NOMO-1 treated with dmso at 0.1 percent for 144 hours (cell line): ENCODE data around the gene PRKCSH.
"Not testable (repeated sequence)": the region's sequence is repeated elsewhere in the genome, so short reads cannot be mapped to it uniquely, and the experiment has no call there.

Experiments used
- DNase-seq: peaks from one replicate; lab custom pipeline; 2025; ENCODE audit not compliant: unreplicated experiment; lab: John Stamatoyannopoulos, UW

Gene PRKCSH

DNA sequence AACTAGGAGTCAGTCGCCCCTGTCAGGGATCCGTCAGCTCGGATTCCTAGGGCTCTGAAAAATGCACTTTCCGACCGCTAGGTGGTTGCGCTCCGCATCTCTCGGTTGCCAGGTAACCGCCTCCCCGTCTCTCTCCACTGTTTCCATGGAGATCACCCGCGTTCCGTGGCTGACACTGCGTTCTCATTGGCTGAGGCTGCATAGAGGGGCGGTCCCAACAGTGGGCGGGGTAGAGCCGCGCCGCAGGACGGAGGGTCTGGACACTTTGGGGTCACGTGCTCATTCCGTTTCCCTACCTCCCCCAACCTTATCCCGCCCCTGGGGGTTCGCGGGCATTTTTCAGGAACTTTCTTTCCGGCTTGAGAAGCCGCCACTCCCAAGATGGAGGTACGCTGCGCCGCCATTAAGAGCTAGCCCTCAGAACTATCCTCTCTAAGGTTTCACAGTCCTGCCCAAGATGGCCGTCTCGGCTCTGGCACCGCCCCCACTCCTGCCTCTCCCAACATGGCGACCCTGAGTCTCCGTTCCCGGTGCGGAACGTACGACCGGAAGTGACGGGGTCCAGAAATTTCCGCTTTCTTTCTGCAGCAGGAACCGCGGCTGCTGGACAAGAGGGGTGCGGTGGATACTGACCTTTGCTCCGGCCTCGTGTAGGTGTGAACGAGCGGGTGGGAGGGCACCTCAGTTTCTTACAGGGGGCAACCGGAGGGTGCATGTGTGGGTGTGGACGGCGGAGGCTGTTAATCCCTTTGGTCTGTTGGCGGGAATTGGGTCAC, at the start of gene PRKCSH, which contains the start of gene ODAD3:
PRKCSH (plus strand) TSS at position 579 of the 776 bp plus-strand sequence. CDS start 483 bp downstream, outside the sequence.
ODAD3 (minus strand) TSS at position 65 of the 776 bp plus-strand sequence. CDS start 105 bp downstream, outside the sequence.
- DNase-seq, result peak; percentile 100

DNA sequence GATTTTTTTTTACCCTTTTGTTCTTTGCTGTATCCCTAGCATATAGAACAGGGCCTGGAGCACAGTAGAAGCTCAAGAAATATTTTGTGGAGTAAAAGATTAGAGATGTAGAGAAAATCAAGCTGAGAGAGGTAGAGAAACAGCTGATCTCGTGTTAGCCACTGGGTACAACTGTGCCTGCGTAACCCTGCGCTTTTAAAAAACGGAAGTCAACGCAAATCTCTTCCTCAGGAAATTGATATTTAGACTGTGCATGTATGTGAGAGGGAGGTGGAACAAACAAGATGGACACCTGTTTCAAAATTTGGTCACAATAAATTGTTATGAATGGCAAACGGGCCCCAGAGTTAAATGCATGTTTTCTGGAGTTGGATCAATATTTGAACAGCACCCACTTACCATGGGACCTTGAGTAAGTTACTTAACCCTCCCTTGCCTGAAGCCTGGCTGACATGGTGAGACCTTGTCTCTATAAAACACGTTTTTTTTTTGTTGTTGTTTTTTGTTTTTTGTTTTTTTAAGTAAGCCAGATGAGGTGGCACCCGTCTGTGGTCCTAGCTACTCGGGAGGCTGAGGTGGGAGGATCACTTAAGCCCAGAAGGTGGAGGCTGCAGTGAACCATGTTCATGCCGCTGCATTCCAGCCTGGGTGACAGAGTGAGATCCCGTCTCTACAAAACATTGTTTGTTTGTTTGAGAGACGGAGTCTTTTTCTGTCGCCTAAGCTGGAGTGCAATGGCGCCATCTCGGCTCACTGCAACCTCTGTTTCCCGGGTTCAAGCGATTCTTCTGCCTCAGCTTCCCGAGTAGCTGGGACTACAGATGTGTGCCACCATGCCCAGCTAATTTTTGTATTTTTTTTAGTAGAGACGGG, 48.0 kb upstream of the PRKCSH start:
- DNase-seq, result peak; percentile 70

GRCh38 chr19:11390359-11390758, 45.1 kb upstream of the PRKCSH start:
- no peak for DNase-seq

DNA sequence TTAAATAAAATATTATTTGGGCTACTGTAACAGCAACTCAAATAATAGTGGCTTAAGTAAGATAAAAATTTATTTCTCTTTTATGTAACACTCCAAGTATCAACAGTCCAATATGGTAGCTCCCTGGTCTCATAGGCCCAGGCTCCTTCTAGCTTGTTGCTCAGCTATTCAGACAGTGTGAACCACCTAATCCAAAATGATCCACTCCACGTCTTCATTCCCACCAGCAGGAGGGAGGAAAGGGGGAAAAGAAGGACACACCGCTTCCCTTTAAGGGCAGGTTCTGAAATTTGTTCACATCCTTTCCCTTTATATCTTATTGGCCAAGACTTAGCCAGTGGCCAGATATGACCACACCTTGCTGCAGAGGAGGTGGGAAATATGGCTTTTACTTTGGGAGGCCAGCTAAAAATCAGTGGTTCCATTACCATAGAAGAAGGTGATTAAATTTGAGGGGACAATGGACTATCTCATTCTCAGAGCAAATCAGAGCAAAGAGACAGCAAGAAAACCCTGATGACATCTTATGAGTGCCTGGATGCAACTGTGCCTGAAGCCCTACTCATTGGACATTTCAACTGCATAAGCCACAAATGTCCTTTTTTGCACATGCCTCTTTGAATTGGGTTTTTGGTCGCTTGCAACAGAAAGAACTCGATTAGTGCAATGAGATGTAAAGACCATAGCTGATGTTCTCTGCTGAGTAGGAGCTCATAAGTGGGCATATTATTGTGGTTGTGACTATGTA, 44.3 kb upstream of the PRKCSH start:
- DNase-seq, result no peak

GRCh38 chr19:11397089-11397610, 38.3 kb upstream of the PRKCSH start:
- no peak for DNase-seq

- no peak for DNase-seq
Measured at GRCh38 chr19:11399667-11400066, 35.8 kb upstream of the PRKCSH start.

GRCh38 chr19:11400798-11401197, 34.6 kb upstream of the PRKCSH start:
- no peak for DNase-seq

DNA sequence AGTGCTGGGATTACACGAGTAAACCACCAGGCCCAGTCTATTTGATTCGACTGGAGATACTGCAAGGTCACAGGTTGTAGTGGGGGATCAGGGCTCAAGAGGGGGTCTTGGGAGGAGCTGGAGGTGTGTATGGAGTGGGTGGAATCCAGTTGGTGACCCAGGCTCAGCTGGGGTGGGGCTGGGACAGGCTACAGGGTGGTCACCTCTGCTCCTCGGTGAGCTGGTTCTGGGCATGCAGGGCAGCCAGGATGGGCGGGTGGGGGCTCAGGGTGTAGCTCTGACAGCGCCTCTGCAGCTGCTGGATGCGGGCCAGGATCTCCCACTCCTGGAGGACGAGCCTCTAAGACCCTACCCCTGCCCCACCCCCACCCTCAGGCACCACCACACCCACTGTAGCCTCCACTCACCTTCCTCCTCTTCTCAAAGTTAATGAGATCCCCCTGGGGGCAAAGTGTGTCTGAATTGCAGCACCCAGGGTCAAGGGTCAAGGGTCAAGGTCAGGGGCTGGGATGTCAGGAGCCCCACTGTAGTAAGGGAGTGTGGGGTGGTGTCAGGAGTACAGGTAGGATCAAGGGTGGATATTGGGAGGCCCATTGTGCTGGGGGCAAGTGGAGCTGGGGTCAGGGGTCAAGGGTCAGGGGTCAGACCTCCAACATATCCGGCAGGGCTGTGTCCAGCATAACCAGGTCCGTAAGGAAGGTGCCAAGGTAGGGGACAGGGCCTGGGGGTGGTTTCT, 33.5 kb upstream of the PRKCSH start:
- DNase-seq, result no peak

GRCh38 chr19:11404588-11405222, 30.7 kb upstream of the PRKCSH start:
- DNase-seq, result no peak

DNA sequence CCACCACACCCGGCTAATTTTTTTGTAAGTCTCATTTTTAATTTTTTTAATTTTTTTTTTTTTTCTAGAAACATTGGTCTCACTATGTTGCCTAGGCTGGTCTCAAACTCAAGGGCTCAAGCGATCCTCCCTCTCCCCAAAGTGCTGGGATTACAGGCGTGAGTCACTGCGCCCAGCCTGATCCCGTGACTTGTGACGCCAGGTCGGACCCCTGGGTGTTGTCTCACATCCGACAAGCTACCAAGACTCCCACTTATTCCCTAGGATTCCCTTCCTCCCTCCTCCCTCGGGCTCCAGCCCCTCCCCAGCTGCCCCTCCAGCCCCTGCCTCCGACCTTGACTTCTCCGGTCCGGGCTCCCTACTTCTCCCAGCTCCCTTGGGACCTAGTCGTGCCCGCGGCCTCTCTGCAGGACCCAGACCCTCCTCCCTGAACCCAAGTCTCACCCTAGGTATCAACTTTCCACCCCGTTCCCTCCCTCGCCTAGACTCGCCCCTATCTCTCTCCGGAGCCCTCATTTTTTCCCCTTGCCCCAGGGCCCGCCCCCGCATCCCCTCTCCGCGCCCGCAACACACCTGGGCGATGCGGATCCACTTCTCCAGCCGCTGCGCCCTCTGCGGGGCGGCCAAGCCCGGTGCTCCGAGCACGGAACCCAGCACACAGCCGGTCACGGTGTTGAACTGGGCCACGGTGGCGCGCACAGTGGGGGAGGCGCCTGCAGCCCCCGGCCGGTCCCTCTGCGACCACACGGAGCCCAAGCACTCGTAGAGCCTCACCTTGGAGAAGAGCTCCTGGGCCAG, 29.4 kb upstream of the PRKCSH start:
- no peak for DNase-seq

DNA sequence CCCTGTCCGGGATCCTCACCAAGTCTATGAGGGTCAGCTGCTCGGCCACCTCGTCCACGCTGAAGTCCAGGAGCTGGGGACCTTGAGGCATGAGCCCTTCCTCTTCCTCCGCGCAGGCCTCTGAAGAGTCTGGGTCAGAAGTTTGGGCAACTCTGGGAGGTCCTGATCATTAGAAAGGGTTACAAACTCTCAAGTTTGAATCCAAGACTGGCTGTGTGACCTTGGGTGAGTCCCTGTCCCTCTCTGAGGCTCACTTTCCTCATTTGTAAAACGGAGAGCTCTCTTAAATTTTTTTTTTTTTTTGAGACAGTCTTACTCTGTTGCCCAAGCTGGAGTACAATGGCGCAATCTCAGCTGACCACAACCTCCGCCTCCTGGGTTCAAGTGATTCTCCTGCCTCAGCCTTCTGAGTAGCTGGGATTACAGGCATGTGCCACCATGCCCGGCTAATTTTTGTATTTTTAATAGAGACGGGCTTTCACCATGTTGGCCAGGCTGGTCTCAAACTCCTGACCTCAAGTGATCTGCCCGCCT, 28.7 kb upstream of the PRKCSH start:
- not testable (repeated sequence) for DNase-seq

- DNase-seq, result no peak
Measured at GRCh38 chr19:11408591-11408990, 26.8 kb upstream of the PRKCSH start.

DNA sequence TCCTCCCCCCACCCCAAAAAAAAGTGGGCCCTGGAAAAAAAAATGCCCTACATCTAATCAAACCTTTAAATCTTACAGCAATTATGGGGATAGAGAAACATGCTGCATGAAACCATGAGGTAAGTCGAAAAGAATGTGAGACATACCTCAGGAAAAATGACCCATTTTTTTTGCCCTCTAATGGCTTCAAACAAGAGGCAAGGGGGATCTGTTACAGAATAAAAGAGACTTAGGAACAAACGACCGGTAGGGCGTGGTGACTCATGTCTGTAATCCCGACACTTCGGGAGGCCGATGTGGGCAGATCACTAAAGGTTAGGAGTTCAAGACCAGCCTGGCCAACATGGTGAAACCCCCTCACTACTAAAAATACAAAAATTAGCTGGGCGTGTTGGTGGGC, 24.8 kb upstream of the PRKCSH start:
- DNase-seq, result no peak

GRCh38 chr19:11414544-11414943, 20.9 kb upstream of the PRKCSH start:
- no peak for DNase-seq

DNA sequence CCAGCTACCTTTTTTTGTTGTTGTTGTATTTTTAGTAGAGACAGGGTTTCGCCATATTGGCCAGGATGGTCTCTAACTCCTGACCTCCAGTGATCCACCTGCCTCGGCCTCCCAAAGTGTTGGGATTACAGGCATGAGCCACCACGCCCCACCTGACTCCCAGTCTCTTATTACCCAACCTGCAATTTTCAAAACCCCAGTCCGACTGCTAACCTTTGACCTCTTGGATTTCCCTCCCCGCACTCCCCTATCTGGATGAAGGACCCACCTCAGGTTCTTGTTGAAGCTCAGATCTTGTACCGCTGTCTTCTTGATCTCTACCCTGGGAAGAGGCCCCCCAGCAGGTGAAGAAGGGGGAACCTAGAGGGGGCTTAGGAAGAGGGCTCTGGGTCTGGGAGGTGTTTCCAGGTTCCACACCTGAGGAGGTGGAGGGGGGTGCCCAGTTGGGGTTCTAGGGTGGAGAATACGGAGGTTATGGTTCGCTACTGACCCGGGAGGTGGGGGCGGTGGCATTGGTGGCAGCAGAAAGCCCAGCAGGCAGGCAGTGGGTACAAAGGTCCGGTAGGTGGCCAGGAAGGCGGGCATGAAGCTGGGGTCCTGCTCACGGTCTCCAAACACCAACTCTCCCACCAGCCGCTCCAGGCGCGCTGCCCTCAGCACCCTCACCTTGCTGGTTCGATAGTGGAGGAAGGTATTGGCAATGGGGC, 18.9 kb upstream of the PRKCSH start:
- DNase-seq, result no peak

- no peak for DNase-seq
Measured at GRCh38 chr19:11418094-11418548, 17.3 kb upstream of the PRKCSH start.

DNA sequence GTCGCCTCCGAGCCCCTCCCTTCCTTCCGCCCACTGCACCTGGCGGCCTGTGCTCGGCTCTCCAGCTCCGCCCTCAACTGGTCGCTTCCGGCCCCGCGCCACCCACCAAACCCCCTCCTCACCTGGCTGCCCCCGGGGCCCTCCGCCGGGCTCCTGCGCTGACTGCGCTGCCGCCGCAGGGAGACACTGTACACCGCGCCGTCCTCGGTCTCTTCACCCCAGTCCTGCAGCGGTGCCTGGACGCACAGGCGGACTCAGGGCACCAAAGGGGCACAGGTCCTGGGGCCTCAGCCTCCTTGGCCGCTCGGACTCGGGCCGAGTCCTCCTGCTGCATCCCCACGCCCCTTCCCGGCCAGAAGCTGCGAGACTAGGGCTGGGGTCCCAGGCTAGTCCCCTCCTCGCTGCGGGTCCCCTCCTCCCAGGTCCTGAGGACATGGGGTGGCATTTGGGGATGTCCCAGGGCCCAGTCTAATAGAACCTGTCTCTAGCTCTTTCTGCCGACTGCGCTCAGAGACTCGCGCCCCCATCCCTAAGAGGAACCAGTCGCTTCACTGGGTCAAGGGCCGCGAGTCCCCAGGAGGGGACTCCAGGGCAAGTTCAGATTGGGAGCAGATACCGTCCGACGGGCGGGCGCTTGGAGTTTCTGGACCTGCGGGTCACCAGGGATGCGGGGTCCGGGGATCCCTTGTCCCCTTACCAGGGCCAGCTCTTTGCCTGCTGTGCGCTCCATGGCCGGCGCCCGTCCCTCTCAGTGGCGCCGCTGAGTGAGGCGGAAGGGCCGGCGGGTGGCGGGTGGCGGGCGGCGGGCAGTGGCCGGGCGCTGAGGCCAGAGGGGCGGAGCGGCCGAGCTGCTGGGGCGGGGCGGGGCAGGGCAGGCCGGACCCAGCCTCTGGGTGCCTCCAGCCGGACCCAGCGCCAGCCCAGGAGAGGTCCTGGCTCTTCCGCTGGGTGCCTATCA, 16.6 kb upstream of the PRKCSH start, which contains the start of gene RGL3:
RGL3 (minus strand) TSS at position 766 of the 958 bp plus-strand sequence; CDS start at position 730, 36 bp downstream.
- no peak for DNase-seq
